Activated CD8-positive, alpha-beta memory T cell treated with anti-CD3 and anti-CD28 coated beads, Interleukin-2, amount 50 U/mL, for 1 hour (primary cell): ENCODE measurements around the gene PAMR1.

Source experiments
- DNase-seq: peaks from one replicate; pipeline ENCODE4 v3.0.0-alpha.2; 2020; ENCODE audit errors: extremely low read depth

Gene PAMR1

GRCh38 chr11:35458846-35459245 is 66.6 kb downstream of the PAMR1 start:
- no peak for DNase-seq

DNA sequence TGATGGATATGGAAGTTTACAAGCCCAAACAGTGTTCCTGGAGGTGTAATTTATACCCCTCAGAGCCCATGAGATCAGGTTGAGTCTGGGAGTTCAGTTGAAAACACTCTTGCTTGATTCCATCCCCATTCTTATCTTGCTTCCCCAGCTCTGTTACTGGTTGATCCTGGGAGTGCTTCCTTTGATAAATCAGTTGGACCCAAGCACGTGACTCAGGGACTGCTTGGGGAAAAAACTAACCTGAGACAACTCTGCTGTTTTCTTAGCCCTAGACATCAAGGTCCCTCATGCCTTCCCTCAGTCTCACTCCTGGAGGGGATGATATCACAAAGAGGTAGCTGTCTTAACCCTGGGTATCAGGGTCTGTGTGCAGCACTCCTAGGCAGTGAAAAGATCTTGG is 71.1 kb downstream of the PAMR1 start:
- no peak for DNase-seq

DNA sequence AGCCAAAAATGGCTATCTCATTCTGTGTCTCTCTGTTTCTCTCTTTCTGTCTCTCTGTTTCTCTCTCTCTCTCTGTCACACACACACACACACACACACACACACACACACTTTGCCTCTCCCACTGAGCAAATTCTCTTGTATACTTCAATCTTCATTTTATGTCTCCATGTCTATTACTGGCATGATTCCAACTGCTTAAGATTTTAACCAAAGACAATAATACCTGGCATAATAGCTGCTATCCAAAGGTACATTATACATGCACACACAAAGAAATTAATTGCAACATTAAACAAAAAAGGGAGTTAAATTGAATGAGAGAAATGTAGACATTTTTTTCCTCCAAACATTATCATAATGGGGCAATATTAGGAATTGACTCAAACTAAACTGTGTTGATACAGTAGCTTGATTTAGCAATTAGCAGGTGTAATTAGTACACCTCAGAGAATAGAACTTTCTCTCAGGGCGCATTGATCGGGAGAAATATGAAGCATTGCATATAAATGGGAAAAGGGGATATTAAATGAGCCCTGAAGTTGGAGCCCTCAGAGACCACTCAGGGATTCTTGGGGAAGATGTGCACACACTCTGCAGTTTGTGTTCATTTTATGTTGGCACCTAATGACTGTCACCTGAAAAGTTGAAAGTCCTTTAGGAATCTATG is 88.7 kb downstream of the PAMR1 start:
- DNase-seq: no peak

DNA sequence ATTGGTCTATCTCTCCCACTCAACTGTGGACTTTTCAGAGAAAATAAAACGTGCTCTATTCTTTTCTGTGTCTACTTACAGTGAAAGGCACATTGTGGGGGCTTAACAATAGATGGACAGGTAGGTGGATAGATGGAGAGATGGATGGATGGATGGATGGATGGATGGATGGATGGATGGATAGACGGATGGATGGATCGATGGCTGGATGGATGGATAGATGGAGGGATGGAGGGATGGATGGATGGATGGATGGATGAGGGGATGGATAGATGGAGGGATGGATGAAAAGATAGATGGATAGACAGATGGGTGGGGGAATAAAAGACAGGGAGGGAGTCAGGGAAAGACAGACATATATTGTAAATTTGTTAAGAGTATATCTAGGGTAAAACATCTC is 91.8 kb downstream of the PAMR1 start:
- no peak for DNase-seq

- no peak for DNase-seq
These were observed 93.0 kb downstream of the PAMR1 start for GRCh38 chr11:35432464-35432863.

DNA sequence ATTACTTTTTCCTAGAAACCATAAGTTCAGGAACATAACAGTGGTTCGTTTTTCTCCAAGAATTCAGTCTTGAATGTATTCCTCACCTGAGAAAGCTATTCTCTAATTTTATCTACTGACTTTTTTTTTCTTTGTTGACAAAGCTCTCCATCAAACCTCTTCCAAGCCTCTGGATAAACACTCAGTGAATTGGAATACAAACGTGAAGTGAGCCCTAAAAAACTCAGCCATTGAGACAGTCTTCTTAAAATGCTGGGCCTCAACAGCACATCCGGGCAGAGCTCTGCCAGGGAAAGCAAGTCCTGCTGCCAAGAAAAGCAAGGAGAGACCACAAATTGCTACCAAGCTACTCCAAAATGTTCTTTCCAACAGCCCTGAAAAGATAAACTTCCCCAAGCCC is 98.3 kb downstream of the PAMR1 start:
- DNase-seq: no peak

DNA sequence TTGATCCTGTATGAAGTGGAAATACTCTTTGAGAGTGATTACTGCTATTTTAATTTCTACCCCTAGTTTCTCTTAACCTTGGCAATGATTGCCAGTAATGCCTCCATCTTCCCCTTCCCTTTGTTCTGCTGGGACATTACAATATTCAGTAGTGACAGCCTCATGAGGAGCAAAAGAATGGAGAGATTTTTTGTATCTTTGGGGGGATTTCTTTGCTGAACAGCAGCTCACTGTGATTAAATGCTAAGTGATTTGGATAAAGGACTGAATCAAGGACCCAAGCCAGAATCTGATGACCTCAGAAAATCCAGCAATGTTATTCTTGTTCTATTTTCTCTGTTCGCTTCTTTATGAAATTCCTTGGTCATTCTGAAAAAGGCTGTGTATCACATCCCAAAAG is 99.1 kb downstream of the PAMR1 start:
- no peak for DNase-seq

- no peak for DNase-seq
These were observed 99.7 kb downstream of the PAMR1 start for GRCh38 chr11:35425603-35426212.

DNA sequence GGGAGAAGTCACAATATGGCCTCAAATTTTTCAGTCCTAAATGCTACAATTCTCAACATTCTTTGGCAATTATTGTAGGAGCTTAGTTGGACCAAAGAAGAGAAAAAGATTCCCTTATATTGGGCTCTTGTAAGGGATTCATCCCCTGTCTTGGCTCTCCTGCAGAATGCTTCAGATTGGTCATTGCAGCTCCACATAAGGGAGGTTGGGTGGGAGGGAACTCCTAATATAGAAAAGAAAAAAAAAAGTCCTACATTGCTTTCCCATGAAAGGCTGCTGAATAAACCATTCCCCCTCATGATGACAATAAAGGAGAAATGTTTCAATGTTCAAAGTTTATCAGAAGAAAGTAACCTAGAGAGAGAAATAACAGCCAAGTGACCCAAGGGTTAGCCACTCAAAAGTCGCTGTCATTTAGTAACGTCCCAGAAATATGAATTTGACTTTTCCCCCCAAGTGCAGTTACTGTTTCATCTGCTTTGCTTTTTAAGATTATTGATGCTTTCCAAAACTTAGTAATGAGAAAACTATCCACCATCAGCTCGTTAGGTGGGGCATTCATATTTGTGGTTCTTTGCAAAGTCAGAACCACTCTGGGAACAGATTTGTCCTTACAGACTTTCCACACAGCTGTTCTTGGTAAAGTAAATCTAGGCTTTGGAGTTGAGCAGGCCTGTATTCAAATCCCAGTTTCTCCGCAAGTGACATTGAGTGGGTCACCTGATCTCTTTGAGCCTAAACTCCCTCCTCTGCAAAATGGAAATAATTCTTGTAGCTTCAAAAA is 101.1 kb downstream of the PAMR1 start:
- no peak for DNase-seq

- no peak for DNase-seq
These were observed 105.0 kb downstream of the PAMR1 start for GRCh38 chr11:35420371-35420770.

DNA sequence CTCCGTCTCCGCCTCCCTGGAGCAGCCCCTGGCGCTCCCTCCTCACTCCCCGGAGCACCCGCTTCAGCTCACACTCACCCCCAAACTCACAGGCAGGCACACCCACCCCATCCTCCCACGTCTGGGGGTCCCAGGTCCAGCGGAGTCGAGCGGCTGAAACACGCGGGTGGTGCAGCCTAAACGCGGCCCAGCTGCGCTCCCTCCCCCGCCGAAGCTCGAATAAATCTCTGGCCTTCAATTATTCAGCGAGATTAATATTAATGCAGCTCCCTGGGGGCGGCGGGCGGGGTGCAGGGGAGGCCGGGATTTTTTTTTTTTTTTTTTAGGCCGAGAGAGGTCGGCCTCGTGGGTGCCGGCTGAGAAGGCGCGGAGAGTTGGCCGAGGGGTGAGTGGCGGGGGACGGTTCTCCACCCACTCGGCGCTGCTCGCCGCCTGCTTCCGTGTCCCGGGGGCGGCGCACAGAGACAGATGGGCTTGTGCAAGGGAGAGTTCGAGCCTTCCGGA is 105.5 kb downstream of the PAMR1 start:
- no peak for DNase-seq

DNA sequence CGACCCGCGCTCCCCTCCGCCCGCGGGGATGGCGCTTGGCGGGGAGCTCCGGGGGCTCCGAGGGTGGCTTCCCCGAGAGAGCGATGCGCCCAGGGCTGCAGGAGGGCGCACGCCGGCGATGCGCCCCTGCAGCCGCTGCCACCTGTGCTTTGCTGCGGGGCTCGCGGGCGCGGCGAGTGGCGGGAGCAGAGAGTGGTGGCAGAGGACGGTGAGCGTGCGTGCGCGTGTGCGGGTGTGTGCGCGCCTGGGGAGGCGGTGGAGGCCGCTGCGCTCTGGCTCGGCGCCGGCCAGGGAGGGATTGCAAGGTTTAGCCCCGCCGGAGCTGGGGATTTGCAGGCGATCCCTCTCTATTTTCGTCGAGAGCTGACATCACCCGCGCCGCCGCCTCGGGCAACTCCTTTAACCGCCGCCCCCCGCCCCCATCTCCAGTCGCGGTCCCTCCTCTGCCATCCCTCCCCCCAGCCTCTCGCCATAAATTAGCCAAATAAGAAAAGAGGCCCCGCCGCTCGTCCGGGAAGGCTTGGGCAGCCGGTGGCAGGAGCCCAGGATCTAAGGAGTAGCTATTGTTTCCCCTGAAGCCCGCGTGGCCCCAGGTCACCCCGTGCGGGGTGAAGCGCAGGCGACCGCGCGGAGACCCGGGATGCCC is 106.1 kb downstream of the PAMR1 start, which contains the start of gene SLC1A2:
SLC1A2 (minus strand) TSS at position 375 of the 646 bp plus-strand sequence. CDS start 592 bp downstream, outside the sequence.
- no peak for DNase-seq

GRCh38 chr11:35418282-35419183 is 106.9 kb downstream of the PAMR1 start:
- DNase-seq: no peak

DNA sequence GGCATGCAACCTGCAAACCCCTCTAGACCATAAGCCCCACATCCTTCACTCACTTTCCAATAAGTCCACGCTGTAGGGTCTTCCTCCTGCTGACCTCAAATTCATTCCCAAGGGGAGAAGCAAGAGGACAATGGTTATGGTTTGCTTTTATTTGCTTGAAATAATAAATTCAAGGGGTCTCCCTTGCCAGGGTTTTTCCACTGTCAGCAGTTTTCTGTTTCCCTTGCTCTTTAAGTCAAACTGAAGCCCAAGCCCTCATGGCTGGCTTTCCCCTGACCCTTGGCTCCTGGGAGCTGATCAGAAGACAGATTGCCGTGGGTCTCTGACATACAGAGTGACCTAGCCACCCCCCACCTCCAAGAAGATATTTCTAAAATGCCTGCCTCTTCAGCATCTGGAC is 109.9 kb downstream of the PAMR1 start:
- DNase-seq: no peak

DNA sequence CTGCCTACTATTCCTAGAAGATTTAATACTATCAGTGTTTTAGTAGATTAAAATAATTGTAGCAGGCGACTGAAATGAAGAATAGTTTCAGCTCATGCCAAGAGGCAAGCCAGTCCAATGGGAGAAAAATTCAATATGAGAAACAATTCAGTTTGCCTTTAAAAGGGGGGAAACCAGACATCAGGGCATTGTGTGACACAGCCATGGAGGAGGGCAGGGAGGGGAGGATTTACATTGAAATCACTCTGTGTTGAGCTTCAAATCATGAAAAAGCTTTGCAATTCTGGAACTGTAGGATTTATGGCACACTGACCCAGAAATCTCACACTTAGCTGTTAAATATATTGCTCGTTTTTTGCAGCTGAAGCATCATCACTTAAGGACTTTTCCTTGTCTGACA is 110.6 kb downstream of the PAMR1 start:
- DNase-seq: no peak

GRCh38 chr11:35414311-35414710 is 111.1 kb downstream of the PAMR1 start:
- no peak for DNase-seq

DNA sequence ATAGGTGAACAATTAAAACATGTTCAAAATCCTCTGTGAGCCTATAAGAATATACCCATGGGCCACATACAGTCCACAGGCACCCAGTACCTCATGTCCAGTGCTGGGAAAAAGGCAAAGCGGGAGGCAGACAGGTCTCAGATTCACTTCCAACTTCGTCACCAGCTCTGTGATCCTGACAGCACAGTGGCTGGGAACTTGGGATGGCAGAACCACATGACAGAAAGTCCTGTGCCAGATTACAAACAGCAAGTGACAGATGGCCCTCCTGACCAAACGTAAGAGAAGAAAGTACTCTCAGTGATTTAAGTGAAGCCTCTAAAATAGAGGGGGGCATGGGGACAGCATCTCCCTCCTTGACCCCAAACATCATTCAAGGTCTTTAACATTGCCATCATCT is 111.8 kb downstream of the PAMR1 start:
- no peak for DNase-seq

DNA sequence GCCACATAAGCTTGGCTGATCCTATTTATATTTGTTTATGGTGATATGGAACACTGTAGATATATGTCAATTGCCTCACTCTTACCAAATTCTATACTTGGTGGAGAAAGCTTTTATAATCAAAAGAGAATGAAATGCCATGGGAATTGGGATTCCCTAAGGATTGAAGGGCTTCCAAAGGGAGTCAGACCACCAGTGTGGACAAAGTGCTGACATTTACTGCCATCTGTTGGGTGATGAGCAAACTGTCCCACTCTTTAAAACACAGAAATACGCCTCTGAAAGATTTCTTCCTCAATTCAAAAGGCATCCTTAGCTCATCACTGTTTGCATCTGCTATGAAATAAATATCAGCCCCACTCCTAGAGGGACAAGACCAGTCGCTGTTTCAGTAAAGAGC is 113.1 kb downstream of the PAMR1 start:
- DNase-seq: no peak

GRCh38 chr11:35407041-35407440 is 118.4 kb downstream of the PAMR1 start:
- DNase-seq: no peak

- no peak for DNase-seq
These were observed 121.0 kb downstream of the PAMR1 start for GRCh38 chr11:35404388-35404775.

DNA sequence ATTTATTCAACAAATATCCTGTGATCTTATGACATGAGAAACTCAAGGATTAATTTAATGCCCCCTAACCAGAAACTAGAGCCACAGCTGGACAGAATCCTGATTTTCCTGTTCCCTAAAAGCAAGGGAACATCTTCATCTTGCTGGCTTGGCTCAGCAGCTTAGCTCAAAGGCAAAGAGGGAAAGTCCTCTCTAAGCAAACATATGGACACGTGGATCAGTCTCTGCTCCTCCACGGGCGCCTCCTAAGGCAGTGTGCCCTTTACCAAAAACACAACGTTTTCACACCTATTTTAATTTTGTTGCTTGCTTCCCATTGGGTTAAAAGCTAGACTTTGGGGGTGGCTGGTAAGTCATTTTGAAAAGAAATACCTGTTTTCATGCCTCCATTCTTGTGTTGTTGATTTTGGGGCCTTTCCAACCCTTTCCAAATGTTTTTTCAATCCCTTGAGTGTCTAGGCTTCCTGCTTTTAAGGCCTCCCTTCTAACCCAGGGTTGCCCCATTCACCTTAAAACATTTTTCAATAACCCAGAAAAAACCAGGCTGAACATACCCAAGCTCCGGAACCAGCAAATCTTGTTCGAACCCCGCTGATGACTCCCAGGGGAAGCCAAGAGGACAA is 121.5 kb downstream of the PAMR1 start:
- DNase-seq: no peak
